ENCODE results near the gene CDCP2. TPM values are rescaled to one million over a fixed set of nuclear protein-coding genes. Genes with fewer than 3 reads are reported as not detected.
"Not testable (repeated sequence)": the region's sequence is repeated elsewhere in the genome, so short reads cannot be mapped to it uniquely, and the experiment has no call there.

CDCP2 gene
- total RNA-seq, 1 donor from 2014 or later: not detected

- Mint-ChIP-seq H3K9me3 (ENCODE audit: low read depth) (no peaks in the 10 kb centered on the region), H3K4me1 (ENCODE audit: low read depth) (no peaks in the 10 kb centered on the region), H3K36me3 (ENCODE audit: insufficient read depth) (no peaks in the 10 kb centered on the region), H3K27me3 (peaks cover 3% of the 10 kb centered on the region), H3K27ac (no peak overlapping the region), H3K4me3 (ENCODE audit: low read depth) (no peak overlapping the region)
- no peak for TF ChIP-seq CTCF (IDR thresholded peaks at IDR 0.05; ENCODE audit: unreplicated experiment)
- no peak for DNase-seq (ENCODE audit: low spot score, unreplicated experiment)
These were observed 14.8 kb upstream of the CDCP2 start for GRCh38 chr1:54167422-54168139.

- H3K36me3 Mint-ChIP-seq (ENCODE audit: insufficient read depth); DNase-seq (ENCODE audit: low spot score, unreplicated experiment); H3K27ac Mint-ChIP-seq; H3K27me3 Mint-ChIP-seq; H3K9me3 Mint-ChIP-seq (ENCODE audit: low read depth); H3K4me3 Mint-ChIP-seq (ENCODE audit: low read depth); H3K4me1 Mint-ChIP-seq (ENCODE audit: low read depth): not testable (repeated sequence)
These were observed 13.6 kb upstream of the CDCP2 start for GRCh38 chr1:54166357-54166756.

GRCh38 chr1:54165146-54165545 is 12.3 kb upstream of the CDCP2 start:
- DNase-seq (ENCODE audit: low spot score, unreplicated experiment): no peak
- H3K27me3 Mint-ChIP-seq: peaks cover 3% of the 10 kb centered on the region

GRCh38 chr1:54163573-54163972 is 10.8 kb upstream of the CDCP2 start:
- H3K4me3 Mint-ChIP-seq (ENCODE audit: low read depth): no peak overlapping the region
- H3K27me3 Mint-ChIP-seq: peaks cover 3% of the 10 kb centered on the region
- H3K27ac Mint-ChIP-seq: no peak overlapping the region
- H3K9me3 Mint-ChIP-seq (ENCODE audit: low read depth): no peaks in the 10 kb centered on the region
- TF ChIP-seq CTCF (IDR thresholded peaks at IDR 0.05; ENCODE audit: unreplicated experiment): no peak
- H3K4me1 Mint-ChIP-seq (ENCODE audit: low read depth): no peaks in the 10 kb centered on the region
- DNase-seq (ENCODE audit: low spot score, unreplicated experiment): no peak
- H3K36me3 Mint-ChIP-seq (ENCODE audit: insufficient read depth): no peaks in the 10 kb centered on the region

More at GRCh38 chr1:54165146-54165545, 12.3 kb upstream of the CDCP2 start:
- Mint-ChIP-seq H3K36me3 (ENCODE audit: insufficient read depth) (no peaks in the 10 kb centered on the region), H3K4me3 (ENCODE audit: low read depth) (no peak overlapping the region), H3K27ac (no peak overlapping the region), H3K9me3 (ENCODE audit: low read depth) (no peaks in the 10 kb centered on the region), H3K4me1 (ENCODE audit: low read depth) (no peaks in the 10 kb centered on the region)
- no peak for TF ChIP-seq CTCF (IDR thresholded peaks at IDR 0.05; ENCODE audit: unreplicated experiment)

GRCh38 chr1:54163051-54163450 is 10.3 kb upstream of the CDCP2 start:
- DNase-seq (ENCODE audit: low spot score, unreplicated experiment): no peak
- H3K36me3 Mint-ChIP-seq (ENCODE audit: insufficient read depth): no peaks in the 10 kb centered on the region
- no peak for TF ChIP-seq CTCF (IDR thresholded peaks at IDR 0.05; ENCODE audit: unreplicated experiment)
- H3K9me3 Mint-ChIP-seq (ENCODE audit: low read depth): no peaks in the 10 kb centered on the region
- no peak overlapping the region for H3K4me3 Mint-ChIP-seq (ENCODE audit: low read depth)
- no peaks in the 10 kb centered on the region for H3K4me1 Mint-ChIP-seq (ENCODE audit: low read depth)
- H3K27ac Mint-ChIP-seq: no peak overlapping the region
- H3K27me3 Mint-ChIP-seq: peaks cover 3% of the 10 kb centered on the region
